Fibroblast of mammary gland (primary cell): Measurements from ENCODE around the gene SNED1.

Experiments
- DNase-seq: peaks from one replicate; pipeline ENCODE4 v3.0.0-alpha.2; 2010; ENCODE audit warnings: low read depth
- H3K4me3 ChIP-seq: 2 replicates; pipeline ENCODE4 v1.5.1; 2011; ENCODE audit warnings: low read depth, mild to moderate bottlenecking, low read length, moderate library complexity; ENCODE audit not compliant: control insufficient read depth
- TF ChIP-seq, protein P1 (sequence below): conservative IDR thresholded peaks from 2 replicates; pipeline ENCODE4 v1.5.1; 2011; ENCODE audit warnings: low read depth, low read length, inconsistent platforms; ENCODE audit not compliant: control insufficient read depth, insufficient read depth

The SNED1 gene

DNA sequence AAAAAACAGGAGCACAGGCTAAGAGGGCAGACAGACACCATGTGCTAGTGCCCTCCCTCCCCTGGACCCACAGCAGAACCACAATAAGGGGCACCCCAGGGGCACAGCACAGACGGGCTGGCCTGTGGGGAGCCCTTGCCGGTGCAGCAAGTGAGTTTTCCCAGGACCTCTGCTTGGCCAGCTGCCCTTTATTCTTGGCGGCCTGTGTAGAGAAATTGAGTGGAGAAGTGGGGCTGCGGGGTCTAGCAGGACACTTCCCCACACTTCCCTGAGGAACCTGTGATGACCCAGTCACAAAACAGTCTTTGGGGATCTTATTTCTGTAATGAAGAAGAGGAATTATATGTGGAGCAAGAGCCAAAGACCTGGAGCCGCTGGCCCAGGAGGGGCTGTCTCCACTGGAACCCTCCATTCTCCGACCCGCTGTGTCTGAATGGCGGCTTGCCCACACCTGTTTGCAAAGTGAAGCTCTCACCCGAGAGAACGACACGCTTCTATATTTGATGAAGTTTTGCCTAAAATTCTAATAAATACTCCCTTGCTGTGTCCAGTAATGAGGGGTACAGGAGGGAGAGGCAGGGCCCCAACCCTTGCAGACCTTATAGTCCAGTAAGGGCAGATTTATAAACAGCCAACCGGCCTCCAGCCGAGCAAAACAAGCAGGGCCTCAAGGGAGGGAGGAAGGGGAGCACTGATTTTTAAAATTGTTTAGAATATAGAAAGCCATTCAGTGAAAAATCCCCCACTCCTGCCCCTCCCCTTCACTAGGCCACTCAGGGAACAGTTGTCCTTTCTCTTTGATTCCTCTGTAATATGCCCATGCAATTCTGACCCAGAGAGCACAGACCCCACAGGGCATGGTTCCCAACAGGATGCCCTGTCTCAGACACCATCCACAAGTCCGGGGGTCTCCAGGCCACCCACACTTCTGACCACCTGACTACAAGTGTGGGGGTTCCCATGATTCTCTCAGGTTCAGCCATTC, 44.7 kb upstream of the SNED1 start:
- TF ChIP-seq, protein P1, sequence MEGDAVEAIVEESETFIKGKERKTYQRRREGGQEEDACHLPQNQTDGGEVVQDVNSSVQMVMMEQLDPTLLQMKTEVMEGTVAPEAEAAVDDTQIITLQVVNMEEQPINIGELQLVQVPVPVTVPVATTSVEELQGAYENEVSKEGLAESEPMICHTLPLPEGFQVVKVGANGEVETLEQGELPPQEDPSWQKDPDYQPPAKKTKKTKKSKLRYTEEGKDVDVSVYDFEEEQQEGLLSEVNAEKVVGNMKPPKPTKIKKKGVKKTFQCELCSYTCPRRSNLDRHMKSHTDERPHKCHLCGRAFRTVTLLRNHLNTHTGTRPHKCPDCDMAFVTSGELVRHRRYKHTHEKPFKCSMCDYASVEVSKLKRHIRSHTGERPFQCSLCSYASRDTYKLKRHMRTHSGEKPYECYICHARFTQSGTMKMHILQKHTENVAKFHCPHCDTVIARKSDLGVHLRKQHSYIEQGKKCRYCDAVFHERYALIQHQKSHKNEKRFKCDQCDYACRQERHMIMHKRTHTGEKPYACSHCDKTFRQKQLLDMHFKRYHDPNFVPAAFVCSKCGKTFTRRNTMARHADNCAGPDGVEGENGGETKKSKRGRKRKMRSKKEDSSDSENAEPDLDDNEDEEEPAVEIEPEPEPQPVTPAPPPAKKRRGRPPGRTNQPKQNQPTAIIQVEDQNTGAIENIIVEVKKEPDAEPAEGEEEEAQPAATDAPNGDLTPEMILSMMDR: no peak
- DNase-seq: no peak
- no peak overlapping the region for H3K4me3 ChIP-seq

DNA sequence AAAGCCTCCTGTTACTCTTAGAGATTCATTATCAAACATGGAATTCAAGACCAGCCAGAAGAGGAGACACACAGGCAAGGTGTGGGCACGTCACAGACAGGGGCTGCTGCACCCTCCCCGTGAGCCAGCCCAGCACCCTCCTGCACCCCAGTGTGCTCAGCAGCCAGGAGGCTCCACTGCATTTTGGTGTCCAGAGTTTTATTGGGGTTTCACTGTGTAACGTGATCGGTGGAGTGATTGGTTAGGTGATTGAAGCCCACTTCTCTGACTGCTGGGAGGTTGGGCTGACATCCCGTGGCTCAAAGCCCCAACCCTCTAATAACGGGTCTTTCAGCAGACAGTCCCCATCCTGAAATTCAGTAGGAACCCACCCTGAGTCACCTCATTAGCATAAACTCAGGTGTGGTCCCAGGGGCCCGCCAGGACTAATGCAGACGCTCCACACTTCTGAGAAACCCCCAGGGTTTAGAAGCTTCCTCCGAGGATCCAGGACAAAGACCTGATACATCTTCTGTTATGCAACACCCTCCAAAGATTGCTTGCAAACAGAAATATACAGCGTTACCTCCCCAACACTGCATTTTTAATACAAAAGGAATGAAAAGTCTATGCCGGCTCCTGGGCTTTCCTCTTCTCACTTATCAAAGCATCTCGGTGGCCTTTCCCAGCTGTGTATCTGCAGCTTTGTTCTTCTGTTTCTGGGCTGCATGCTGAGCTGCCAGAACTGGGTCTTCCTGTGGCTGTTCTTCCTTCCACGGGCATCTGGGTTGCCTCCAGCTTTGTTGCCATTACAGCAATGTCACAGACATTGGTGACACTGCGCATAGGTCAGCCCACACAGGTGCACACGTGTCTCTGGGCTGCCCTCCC, 43.7 kb upstream of the SNED1 start:
- TF ChIP-seq, protein P1: no peak
- no peak for DNase-seq

DNA sequence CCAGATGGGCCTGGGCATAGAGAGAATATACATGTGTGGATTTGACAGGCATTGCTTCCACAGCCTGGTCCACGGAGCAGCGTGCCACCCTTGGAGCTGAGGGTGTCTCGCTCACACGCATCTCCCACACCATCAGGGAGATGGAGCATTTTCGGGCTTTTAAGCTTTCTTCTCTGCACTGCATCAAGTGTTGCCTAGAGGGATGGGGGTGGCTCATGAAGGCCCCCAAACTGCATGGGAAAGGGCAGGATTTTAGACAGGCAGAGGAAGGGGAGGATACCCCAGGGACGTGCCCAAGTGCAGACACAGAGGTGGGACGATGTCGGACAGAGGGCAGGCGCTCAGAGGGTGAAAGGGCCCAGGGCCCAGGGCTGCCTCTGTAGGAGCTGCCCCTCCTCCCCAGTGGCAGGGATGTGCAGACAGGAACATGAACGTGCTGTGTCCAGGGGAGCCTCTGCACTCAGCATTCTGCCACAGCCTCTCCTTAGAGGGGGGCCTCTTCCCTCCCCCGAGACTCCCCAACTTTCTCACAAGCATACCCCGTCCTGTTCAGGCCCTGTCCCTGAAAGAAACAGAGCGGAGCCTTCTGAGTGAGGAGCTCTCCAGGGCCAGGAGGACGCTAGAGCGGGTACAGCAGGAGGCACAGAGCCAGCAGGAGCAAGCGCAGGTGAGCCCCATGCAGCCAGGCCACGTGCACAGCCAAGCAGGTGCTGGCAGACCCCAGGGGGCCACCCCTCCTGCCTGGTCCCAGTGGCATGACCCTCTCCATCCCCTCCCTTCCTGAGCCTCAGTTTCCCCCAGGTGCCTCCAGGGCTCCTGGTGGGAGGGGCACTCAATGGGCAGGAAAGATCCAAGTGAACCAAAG, 42.9 kb upstream of the SNED1 start:
- DNase-seq: no peak
- no peak overlapping the region for H3K4me3 ChIP-seq
- TF ChIP-seq, protein P1: no peak

More for the DNA sequence above, 43.7 kb upstream of the SNED1 start:
- no peak overlapping the region for H3K4me3 ChIP-seq

DNA sequence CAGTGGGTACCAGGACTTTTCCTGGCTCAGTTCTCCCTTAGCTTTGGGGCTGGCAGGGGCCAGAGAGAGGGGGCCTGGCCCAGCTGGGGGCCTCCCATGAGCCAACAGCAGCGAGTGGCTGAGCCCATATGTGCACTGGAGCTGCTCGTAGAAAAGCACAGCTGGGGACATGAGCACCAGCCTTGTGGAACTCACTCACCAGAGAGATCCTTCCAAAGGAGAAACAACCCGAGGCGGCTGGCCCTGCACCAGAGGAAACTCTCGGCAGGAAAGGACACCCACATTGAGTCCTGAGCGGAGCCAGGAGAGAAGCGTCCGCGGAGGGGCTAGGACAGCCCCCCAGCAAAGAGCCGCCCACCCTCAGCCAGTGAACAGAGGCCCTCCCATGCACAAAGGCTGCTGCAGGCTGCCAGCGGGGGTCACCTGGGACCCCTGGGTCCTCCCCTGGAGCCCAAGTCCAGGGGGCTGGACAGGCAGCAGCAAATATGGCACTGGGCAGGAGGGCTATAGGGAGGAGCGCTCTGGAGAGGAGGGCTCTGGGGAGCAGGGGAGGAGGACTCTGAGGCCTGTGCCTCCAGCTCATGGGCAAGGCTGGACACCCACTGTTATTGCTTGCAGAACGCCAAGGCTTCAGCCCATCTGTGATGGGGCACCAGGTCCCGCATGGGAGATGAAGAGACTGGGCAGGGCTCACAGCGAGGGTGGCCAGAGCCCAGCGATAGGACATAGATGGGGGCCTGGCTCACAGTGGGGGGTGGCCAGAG, 42.1 kb upstream of the SNED1 start:
- H3K4me3 ChIP-seq: no peak overlapping the region
- no peak for DNase-seq
- TF ChIP-seq, protein P1: no peak

DNA sequence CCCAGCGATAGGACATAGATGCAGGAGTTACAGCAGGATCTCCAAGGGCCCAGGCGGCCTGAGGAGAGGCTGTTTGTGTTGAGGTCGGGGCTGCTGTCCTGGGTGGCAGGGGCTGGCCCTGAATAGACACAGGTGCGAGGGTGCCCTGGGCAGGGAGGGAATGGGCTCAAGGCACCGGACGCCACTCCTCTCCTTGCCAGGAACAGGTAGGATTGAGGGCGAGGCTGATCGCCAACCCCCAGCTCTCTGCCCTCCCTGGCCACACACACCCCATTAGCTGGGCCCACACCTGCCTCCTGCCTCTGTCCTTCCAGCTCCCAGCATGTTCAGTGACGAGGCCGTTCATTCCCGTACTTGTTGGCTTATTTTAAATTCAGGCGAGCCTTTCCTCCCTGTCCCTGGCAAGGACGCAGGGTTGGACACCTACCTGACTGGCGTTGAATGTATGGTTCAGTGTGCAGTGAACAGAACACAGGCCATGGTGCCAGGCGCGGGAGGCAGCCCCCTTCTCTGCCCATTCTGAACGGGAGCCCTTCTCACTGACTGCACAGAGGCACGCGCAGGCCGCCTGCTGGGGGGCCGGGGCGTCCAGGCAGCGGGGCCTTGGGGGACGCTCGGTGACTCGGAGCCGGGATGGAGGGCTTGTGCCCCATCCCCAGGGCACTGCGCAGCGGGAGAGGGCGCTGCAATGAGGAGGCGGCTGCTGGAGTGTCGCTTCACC, 41.3 kb upstream of the SNED1 start:
- no peak overlapping the region for H3K4me3 ChIP-seq
- DNase-seq: no peak
- TF ChIP-seq, protein P1: no peak
